Fibroblast of lung (primary cell): ENCODE results near the gene KDM2A. TPM values are rescaled to one million over a fixed set of nuclear protein-coding genes. Genes with fewer than 3 reads are reported as not detected.

Source experiments
- DNase-seq, 2 donors: peaks; one replicate each; pipeline versions ENCODE4 v3.0.0 to v3.0.0-alpha.2; 2010; ENCODE audit warnings: low read depth in 2 of 2
- H2AFZ ChIP-seq: 2 replicates; pipeline ENCODE4 v1.5.1; 2012; ENCODE audit warnings: low read length, control low read depth, inconsistent platforms
- H3K27ac ChIP-seq: 2 replicates; pipeline ENCODE4 v1.5.1; 2011; ENCODE audit warnings: low read length, control low read depth; ENCODE audit not compliant: insufficient read depth
- H3K27me3 ChIP-seq: 2 replicates; pipeline ENCODE4 v1.5.1; 2011; ENCODE audit warnings: mild to moderate bottlenecking, low read length; ENCODE audit not compliant: control insufficient read depth, insufficient read depth
- H3K36me3 ChIP-seq: 2 replicates; pipeline ENCODE4 v1.5.1; 2011; ENCODE audit warnings: low read length; ENCODE audit not compliant: control insufficient read depth, insufficient read depth
- H3K4me1 ChIP-seq: 2 replicates; pipeline ENCODE4 v1.5.1; 2011; ENCODE audit warnings: low read length; ENCODE audit not compliant: control insufficient read depth, insufficient read depth; ENCODE audit errors: extremely low read depth
- H3K4me2 ChIP-seq: 2 replicates; pipeline ENCODE4 v1.5.1; 2011; ENCODE audit warnings: low read length, control low read depth; ENCODE audit not compliant: insufficient read depth; ENCODE audit errors: extremely low read depth
- H3K4me3 ChIP-seq, 4 experiments: fragments of 200-600 bp in 1 of 4; sonication (generic) in 1 of 4; replicated peaks in 1 of 4; 2 replicates each; pipeline ENCODE4 v1.5.1; 2011 to 2016; ENCODE audit warnings: low read length in 4 of 4, low read depth in 3 of 4, mild to moderate bottlenecking in 3 of 4, control low read depth in 2 of 4, inconsistent platforms in 1 of 4, mixed read lengths in 1 of 4; ENCODE audit not compliant: insufficient read depth in 1 of 4; ENCODE audit errors: control extremely low read depth in 1 of 4
- H3K79me2 ChIP-seq: 2 replicates; pipeline ENCODE4 v1.5.1; 2012; ENCODE audit warnings: mild to moderate bottlenecking, low read length, inconsistent platforms; ENCODE audit not compliant: control insufficient read depth, insufficient read depth
- H3K9ac ChIP-seq: 2 replicates; pipeline ENCODE4 v1.5.1; 2011; ENCODE audit warnings: mild to moderate bottlenecking, low read length, control low read depth; ENCODE audit not compliant: insufficient read depth
- H3K9me3 ChIP-seq: 2 replicates; pipeline ENCODE4 v1.5.1; 2012; ENCODE audit warnings: low read depth, low read length; ENCODE audit not compliant: control insufficient read depth, insufficient read depth
- H4K20me1 ChIP-seq: 2 replicates; pipeline ENCODE4 v1.5.1; 2011; ENCODE audit warnings: low read length; ENCODE audit not compliant: control insufficient read depth, insufficient read depth; ENCODE audit errors: extremely low read depth
- CTCF ChIP-seq, 2 donors: IDR thresholded peaks in 1 of 2; conservative IDR thresholded peaks in 1 of 2; 1 replicate in 1 of 2; 2 replicates in 1 of 2; pipeline ENCODE4 v1.5.1; 2011 to 2012; ENCODE audit warnings: low read length in 2 of 2, control low read depth in 1 of 2, inconsistent platforms in 1 of 2, low read depth in 1 of 2, mild to moderate bottlenecking in 1 of 2
- EZH2 ChIP-seq: IDR thresholded peaks from 2 replicates; pipeline ENCODE4 v1.5.1; 2012; ENCODE audit warnings: low read length, control low read depth, mild to moderate bottlenecking; ENCODE audit errors: missing control alignments
- polyA plus RNA-seq, 2 donors: library from polyadenylated mRNA; depleted of rRNA in 1 of 2; stranded (reverse) in 1 of 2; unstranded in 1 of 2; fragments of >200 nt; gene quantifications; 2 replicates each; pipeline ENCODE4 v1.2.1, GENCODE V29; 2011 to 2012; ENCODE audit warnings: missing spikeins in 1 of 2
- total RNA-seq: library from RNA; depleted of rRNA; stranded (reverse); fragments of >200 nt; gene quantifications from 2 replicates; pipeline ENCODE4 v1.2.1, GENCODE V29; 2014

The KDM2A gene
- total and polyA plus RNA-seq, 2 donors (not counting 1 experiment from before 2014, with no cell fraction given), result 36.4 to 42.6 TPM

GRCh38 chr11:67301313-67301921 is 182.4 kb downstream of the KDM2A start:
- Histone ChIP-seq H3K4me2 (no peak overlapping the region), H3K79me2 (no peaks in the 10 kb centered on the region)

GRCh38 chr11:67301951-67302516 is 183.0 kb downstream of the KDM2A start:
- Histone ChIP-seq H3K27me3 (no peaks in the 10 kb centered on the region), H3K79me2 (no peaks in the 10 kb centered on the region), H3K4me2 (peak overlapping the region; percentile 8), H3K4me1 (peaks cover 9% of the 10 kb centered on the region), H3K9ac (no peak overlapping the region), H3K4me3 (peak overlapping the region in 1 of 4 experiments; percentile 83), H2AFZ (no peak overlapping the region), H4K20me1 (no peaks in the 10 kb centered on the region), H3K27ac (no peak overlapping the region), H3K36me3 (peaks cover 11% of the 10 kb centered on the region), H3K9me3 (no peaks in the 10 kb centered on the region)
- DNase-seq, result peak; percentile 32 to 73
- no peak for TF ChIP-seq CTCF (conservative IDR thresholded peaks at IDR 0.05 in 1 of 2, IDR thresholded peaks at IDR 0.05 in 1 of 2; ENCODE audit: low read depth in 1 of 2, low read length in 2 of 2)

More at GRCh38 chr11:67301313-67301921, 182.4 kb downstream of the KDM2A start:
- Histone ChIP-seq H3K36me3 (peaks cover 11% of the 10 kb centered on the region), H3K4me1 (peaks cover 9% of the 10 kb centered on the region), H3K27me3 (no peaks in the 10 kb centered on the region), H3K27ac (no peak overlapping the region), H4K20me1 (no peaks in the 10 kb centered on the region), H3K9me3 (no peaks in the 10 kb centered on the region), H2AFZ (no peak overlapping the region), H3K9ac (no peak overlapping the region), H3K4me3 (no peak overlapping the region)
- TF ChIP-seq CTCF (conservative IDR thresholded peaks at IDR 0.05 in 1 of 2, IDR thresholded peaks at IDR 0.05 in 1 of 2; ENCODE audit: low read depth in 1 of 2, low read length in 2 of 2) (no peak), EZH2 (no peak)
- DNase-seq, result no peak

- no peak for TF ChIP-seq CTCF (conservative IDR thresholded peaks at IDR 0.05 in 1 of 2, IDR thresholded peaks at IDR 0.05 in 1 of 2; ENCODE audit: low read depth in 1 of 2, low read length in 2 of 2)
- TF ChIP-seq EZH2, result no peak
- Histone ChIP-seq H3K36me3 (peaks cover 11% of the 10 kb centered on the region), H3K4me1 (peaks cover 9% of the 10 kb centered on the region), H3K27me3 (no peaks in the 10 kb centered on the region), H3K27ac (no peak overlapping the region), H3K79me2 (no peaks in the 10 kb centered on the region), H3K9ac (no peak overlapping the region), H4K20me1 (no peaks in the 10 kb centered on the region), H3K4me3 (peak overlapping the region in 3 of 4 experiments; percentile 38 to 83 (median 62)), H3K4me2 (peak overlapping the region; percentile 81), H2AFZ (no peak overlapping the region), H3K9me3 (no peaks in the 10 kb centered on the region)
- DNase-seq, result peak in 1 of 2 donors; percentile 29
Measured at GRCh38 chr11:67302571-67303131, 183.6 kb downstream of the KDM2A start.
